Sigmoid colon (tissue), 4 donors: ENCODE data around the gene TFB2M.

ENCODE experiments used
- CTCF ChIP-seq, 4 experiments: fragments of 450-650 bp in 3 of 4; fragments of 200-600 bp in 1 of 4; IDR thresholded peaks; one replicate each; pipeline ENCODE4 v1.5.1; 2016 to 2019; ENCODE audit warnings: antibody characterized with exemption in 4 of 4, mild to moderate bottlenecking in 3 of 4, moderate library complexity in 2 of 4
- EP300 ChIP-seq, 4 donors: sonication (generic); formaldehyde crosslinking; IDR thresholded peaks; one replicate each; pipeline ENCODE4 v1.6.1; 2017; ENCODE audit warnings: antibody characterized with exemption in 4 of 4
- POLR2A ChIP-seq, 2 donors: fragments of 450-650 bp; IDR thresholded peaks; one replicate each; pipeline ENCODE4 v1.6.1; 2016; ENCODE audit warnings: antibody characterized with exemption in 2 of 2, mild to moderate bottlenecking in 2 of 2, moderate library complexity in 2 of 2
- POLR2AphosphoS5 ChIP-seq, 4 donors: sonication (generic); formaldehyde crosslinking; IDR thresholded peaks; one replicate each; pipeline ENCODE4 v1.6.1; 2017; ENCODE audit warnings: antibody characterized with exemption in 4 of 4

- TF ChIP-seq CTCF (IDR thresholded peaks at IDR 0.05) (no peak), POLR2AphosphoS5 (IDR thresholded peaks at IDR 0.05) (no peak), POLR2A (IDR thresholded peaks at IDR 0.05) (no peak), EP300 (IDR thresholded peaks at IDR 0.05) (no peak)
Measured at GRCh38 chr1:246516126-246516525, 49.9 kb downstream of the TFB2M start.
